ENCODE measurements around the gene FASTKD3.

The FASTKD3 gene

DNA sequence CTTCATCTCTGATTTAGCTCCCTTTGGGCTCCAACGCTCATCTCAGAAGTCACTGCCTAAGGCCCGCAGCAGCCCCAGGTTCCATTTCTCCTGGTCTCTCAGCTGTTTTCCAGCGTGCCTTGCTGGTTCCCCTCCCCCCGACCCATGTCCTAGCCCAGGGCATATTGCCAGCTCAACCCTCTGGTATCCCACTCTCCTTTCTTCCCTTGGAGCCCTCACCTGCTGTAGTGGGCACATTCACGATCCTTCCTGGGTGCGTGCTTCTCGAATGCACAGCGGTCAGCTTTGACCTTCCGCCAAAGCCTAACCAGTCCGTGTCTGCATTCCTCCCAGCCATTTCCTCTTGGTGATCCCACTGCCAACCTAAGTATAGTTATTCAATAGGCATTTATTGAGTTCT lies 54.0 kb downstream of the FASTKD3 start:
- peaks cover 16% of the 10 kb centered on the region for H3K4me1 ChIP-seq (ENCODE audit: insufficient read depth, low read length)
- H3K9ac ChIP-seq (ENCODE audit: low read depth, low read length) = no peak overlapping the region
- peaks cover 9% of the 10 kb centered on the region; the same call in 1 of the 2 replicates for H3K36me3 ChIP-seq (ENCODE audit: insufficient read depth, low read depth, low read length)
- no peak overlapping the region for H3K4me3 ChIP-seq (ENCODE audit: low read length)
- H3K27ac ChIP-seq (ENCODE audit: low read length) = no peak overlapping the region
- no peaks in the 10 kb centered on the region for H3K9me3 ChIP-seq (ENCODE audit: insufficient read depth, low read depth, low read length)
- no peaks in the 10 kb centered on the region for H3K27me3 ChIP-seq (ENCODE audit: insufficient read depth, low read length)

DNA sequence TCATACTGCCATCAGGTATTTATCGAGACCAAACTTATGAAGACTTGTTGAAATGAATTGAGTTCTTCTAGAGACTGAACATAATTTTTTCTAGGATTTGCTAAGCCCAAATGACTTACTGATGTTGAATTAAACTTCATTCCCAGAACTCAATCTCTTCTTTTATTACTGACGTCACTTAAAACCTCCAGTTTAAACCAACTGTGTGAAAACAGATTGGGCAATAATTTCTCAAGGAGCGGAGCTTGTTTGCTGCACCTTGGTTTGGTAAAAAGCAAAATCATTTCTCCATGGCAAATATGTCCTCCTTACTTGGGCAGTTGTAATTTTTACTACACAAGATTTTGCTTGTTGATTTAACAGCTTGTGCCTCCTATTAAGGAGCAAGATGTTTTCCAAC lies 55.3 kb downstream of the FASTKD3 start:
- peaks cover 16% of the 10 kb centered on the region for H3K4me1 ChIP-seq (ENCODE audit: insufficient read depth, low read length)
- no peak overlapping the region for H3K4me3 ChIP-seq (ENCODE audit: low read length)
- no peaks in the 10 kb centered on the region for H3K27me3 ChIP-seq (ENCODE audit: insufficient read depth, low read length)
- no peaks in the 10 kb centered on the region for H3K9me3 ChIP-seq (ENCODE audit: insufficient read depth, low read depth, low read length)
- no peaks in the 10 kb centered on the region for H3K36me3 ChIP-seq (ENCODE audit: insufficient read depth, low read depth, low read length)
- H3K27ac ChIP-seq (ENCODE audit: low read length) = no peak overlapping the region
- no peak overlapping the region for H3K9ac ChIP-seq (ENCODE audit: low read depth, low read length)

GRCh38 chr5:7813007-7813406 lies 55.8 kb downstream of the FASTKD3 start:
- Histone ChIP-seq H3K36me3 (ENCODE audit: insufficient read depth, low read depth, low read length) (no peaks in the 10 kb centered on the region), H3K9ac (ENCODE audit: low read depth, low read length) (no peak overlapping the region), H3K4me3 (ENCODE audit: low read length) (no peak overlapping the region), H3K27me3 (ENCODE audit: insufficient read depth, low read length) (no peaks in the 10 kb centered on the region), H3K27ac (ENCODE audit: low read length) (no peak overlapping the region), H3K4me1 (ENCODE audit: insufficient read depth, low read length) (peaks cover 16% of the 10 kb centered on the region), H3K9me3 (ENCODE audit: insufficient read depth, low read depth, low read length) (no peaks in the 10 kb centered on the region)

GRCh38 chr5:7811715-7812114 lies 57.1 kb downstream of the FASTKD3 start:
- no peaks in the 10 kb centered on the region for H3K9me3 ChIP-seq (ENCODE audit: insufficient read depth, low read depth, low read length)
- peaks cover 9% of the 10 kb centered on the region; the same call in 1 of the 2 replicates for H3K36me3 ChIP-seq (ENCODE audit: insufficient read depth, low read depth, low read length)
- no peak overlapping the region for H3K4me3 ChIP-seq (ENCODE audit: low read length)
- H3K27ac ChIP-seq (ENCODE audit: low read length) = no peak overlapping the region
- H3K4me1 ChIP-seq (ENCODE audit: insufficient read depth, low read length) = peaks cover 13% of the 10 kb centered on the region
- H3K27me3 ChIP-seq (ENCODE audit: insufficient read depth, low read length) = no peaks in the 10 kb centered on the region
- no peak overlapping the region for H3K9ac ChIP-seq (ENCODE audit: low read depth, low read length)
